Left lung (tissue), 10 donors: ENCODE measurements around the gene SMIM24. TPM values are rescaled to one million over a fixed set of nuclear protein-coding genes. Genes with fewer than 3 reads are reported as not detected.

Experiments
- ATAC-seq: fragments of 200-7000 bp; cut with Tn5 transposase; one replicate; pipeline ENCODE4 v1.9.1; 2020; ENCODE audit warnings: moderate library complexity
- DNase-seq, 4 donors: peaks; one replicate each; pipeline ENCODE4 v3.0.0-alpha.2; 2013 to 2020
- H3K27ac ChIP-seq, 2 donors: fragments of 200-600 bp; sonication (generic) in 1 of 2; one replicate each; pipeline versions ENCODE4 v1.5.0 to v1.8.0; 2020 to 2021
- H3K27me3 ChIP-seq, 2 donors: fragments of 200-600 bp; sonication (generic) in 1 of 2; one replicate each; pipeline versions ENCODE4 v1.5.0 to v1.8.0; 2020 to 2021
- H3K36me3 ChIP-seq, 2 donors: fragments of 200-600 bp; sonication (generic) in 1 of 2; one replicate each; pipeline versions ENCODE4 v1.5.0 to v1.8.0; 2020 to 2021
- H3K4me1 ChIP-seq, 2 donors: fragments of 200-600 bp; one replicate each; pipeline ENCODE4 v1.8.0; 2021
- H3K4me3 ChIP-seq, 2 donors: fragments of 200-600 bp; sonication (generic) in 1 of 2; one replicate each; pipeline versions ENCODE4 v1.5.0 to v1.8.0; 2020 to 2021; ENCODE audit warnings: mild to moderate bottlenecking in 1 of 2
- H3K9me3 ChIP-seq, 2 donors: fragments of 200-600 bp; sonication (generic) in 1 of 2; one replicate each; pipeline versions ENCODE4 v1.5.0 to v1.8.0; 2020 to 2021
- intact Hi-C, 2 donors: fragments of 100-400 bp; cut with DNase I; formaldehyde crosslinking; loops; one replicate each; pipeline versions ENCODE4 v1.11.2 to v1.14.2; 2022
- polyA plus RNA-seq, 6 donors: library from polyadenylated mRNA; unstranded; fragments of 120-200 nt; gene quantifications; one replicate each; pipeline ENCODE4 v1.2.1, GENCODE V29; 2013; ENCODE audit not compliant: insufficient read length in 6 of 6
- total RNA-seq, 2 donors: library from RNA; stranded (reverse); fragmentation: NEBNext Ultra II Directional; extraction: Animal tissue kit (Norgen Biotek cat#: 25700); gene quantifications; one replicate each; pipeline ENCODE4 v1.2.1, GENCODE V29; 2021
- TF ChIP-seq, protein P1 (sequence below), 2 donors: fragments of 200-600 bp; sonication (generic) in 1 of 2; IDR thresholded peaks; one replicate each; pipeline versions ENCODE4 v1.5.0 to v1.8.0; 2021; ENCODE audit warnings: antibody characterized with exemption in 2 of 2
- donor health status: DM: no; HTN: yes; CAD: no.
- donor health status: DM: no; HTN: no; CAD: no.

Gene SMIM24
- total and polyA plus RNA-seq, 8 donors: 0.78 to 4.6 (median 1.8) TPM; not detected in 2

DNA sequence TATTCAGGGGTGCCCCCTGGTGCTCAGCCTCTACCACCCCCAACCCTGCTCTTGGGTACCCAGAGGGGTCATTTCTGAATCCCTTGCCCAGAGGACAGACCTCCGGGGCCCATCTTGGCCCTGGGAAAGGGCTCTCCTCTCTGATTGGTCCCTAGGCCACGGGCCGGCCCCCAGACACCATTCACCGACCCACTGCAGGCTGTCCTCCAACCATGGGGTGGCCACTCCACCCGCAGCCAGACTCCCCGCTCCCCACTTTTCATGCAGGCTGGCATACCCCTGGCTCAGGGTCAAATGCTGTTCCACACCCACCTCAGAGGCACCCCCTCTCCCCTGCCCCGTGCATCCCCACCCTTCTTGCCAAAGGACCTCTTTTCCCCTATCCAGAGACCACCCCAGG lies 14.8 kb downstream of the SMIM24 start:
- H3K4me1 ChIP-seq: peaks cover 3 to 6% of the 10 kb centered on the region in 2 donors
- no peak overlapping the region for H3K4me3 ChIP-seq
- H3K36me3 ChIP-seq: peaks cover 0 to 50% of the 10 kb centered on the region in 2 donors
- no peaks in the 10 kb centered on the region for H3K9me3 ChIP-seq
- intact Hi-C loops: no loop called here
- TF ChIP-seq, protein P1, sequence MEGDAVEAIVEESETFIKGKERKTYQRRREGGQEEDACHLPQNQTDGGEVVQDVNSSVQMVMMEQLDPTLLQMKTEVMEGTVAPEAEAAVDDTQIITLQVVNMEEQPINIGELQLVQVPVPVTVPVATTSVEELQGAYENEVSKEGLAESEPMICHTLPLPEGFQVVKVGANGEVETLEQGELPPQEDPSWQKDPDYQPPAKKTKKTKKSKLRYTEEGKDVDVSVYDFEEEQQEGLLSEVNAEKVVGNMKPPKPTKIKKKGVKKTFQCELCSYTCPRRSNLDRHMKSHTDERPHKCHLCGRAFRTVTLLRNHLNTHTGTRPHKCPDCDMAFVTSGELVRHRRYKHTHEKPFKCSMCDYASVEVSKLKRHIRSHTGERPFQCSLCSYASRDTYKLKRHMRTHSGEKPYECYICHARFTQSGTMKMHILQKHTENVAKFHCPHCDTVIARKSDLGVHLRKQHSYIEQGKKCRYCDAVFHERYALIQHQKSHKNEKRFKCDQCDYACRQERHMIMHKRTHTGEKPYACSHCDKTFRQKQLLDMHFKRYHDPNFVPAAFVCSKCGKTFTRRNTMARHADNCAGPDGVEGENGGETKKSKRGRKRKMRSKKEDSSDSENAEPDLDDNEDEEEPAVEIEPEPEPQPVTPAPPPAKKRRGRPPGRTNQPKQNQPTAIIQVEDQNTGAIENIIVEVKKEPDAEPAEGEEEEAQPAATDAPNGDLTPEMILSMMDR (IDR thresholded peaks at IDR 0.05): no peak
- DNase-seq (no peak), ATAC-seq (no peak)
- no peaks in the 10 kb centered on the region for H3K27me3 ChIP-seq
- H3K27ac ChIP-seq: peak overlapping the region in 1 of 2 donors; percentile 48

DNA sequence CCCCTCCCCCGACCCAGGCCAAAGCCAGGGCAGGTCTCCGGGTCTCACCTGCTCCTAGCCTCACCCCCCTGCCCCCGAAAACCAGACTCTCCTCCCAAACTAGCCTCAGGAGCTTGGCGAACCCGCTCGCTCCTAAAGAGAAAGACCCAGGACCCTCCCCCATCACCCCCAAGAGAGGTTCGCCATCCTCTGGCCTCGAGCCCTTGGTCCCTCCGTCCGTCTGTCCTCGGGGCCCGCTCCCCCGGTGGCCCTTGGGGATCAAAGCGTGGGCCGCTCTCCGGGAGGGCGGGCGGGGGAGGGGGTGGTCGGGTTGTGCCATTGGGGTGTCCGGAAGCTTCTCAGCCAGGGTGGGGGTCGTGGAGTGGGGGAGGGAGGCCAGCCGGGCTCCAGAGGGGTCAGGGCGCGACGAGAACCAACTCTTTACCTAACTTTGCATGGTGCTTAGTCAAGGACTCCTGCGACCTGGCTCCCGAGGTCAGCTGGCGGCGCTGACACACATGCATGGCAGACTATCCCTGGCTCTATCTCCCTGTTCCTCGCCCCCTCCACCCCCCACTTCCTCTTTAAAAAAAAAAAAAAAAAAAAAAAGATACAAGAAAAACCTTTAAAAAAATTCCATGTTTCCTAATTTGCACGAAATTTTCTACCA lies 15.6 kb downstream of the SMIM24 start:
- Histone ChIP-seq H3K36me3 (peaks cover 0 to 59% of the 10 kb centered on the region in 2 donors), H3K27me3 (no peaks in the 10 kb centered on the region), H3K4me3 (no peak overlapping the region), H3K9me3 (no peaks in the 10 kb centered on the region), H3K27ac (no peak overlapping the region), H3K4me1 (peaks cover 7 to 11% of the 10 kb centered on the region in 2 donors)
- TF ChIP-seq, protein P1 (IDR thresholded peaks at IDR 0.05): no peak
- ATAC-seq: no peak
- DNase-seq: no peak
- intact Hi-C loops: no loop called here

DNA sequence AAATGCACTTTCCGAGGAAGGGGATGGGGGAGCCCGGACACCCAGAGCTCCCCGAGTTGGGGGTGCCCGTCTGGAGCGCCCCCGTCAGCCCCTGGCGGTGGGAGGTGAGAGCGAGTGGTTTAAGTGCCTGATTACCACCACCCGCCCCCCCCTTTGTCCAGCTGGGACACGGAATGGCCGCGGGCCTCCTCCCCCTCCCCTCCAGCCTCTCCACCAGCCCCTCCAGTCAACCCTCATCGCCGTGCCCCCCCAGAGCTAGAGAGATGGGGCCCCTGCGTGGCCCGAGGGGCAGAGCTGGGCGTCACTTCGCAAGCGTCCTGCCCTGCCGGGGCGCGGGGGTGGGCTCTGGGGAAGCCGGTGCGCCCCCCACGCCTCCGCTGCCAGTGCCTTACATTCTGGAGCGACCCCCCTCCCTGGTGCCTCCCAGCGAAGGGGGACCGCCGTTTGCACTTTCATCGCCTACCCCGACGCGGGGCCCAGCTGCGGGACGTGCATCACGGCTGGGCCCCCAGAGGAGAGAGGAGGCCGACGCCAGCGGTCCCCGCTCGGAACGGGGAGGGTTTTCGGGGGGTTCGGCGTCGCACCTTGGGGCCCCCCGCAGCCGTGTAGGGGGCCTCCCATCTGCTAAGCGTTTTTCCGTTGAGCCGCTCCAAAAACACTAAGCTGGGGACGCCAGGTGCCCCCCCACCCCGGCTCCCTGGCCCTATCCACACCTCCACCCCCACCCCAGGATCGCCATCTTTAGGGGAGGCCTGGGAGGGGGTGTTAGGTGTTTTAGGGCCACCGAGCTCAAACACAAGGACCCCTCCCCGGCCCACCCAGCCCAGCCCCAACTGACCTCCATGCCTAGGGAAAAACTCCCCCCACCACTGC lies 16.4 kb downstream of the SMIM24 start:
- H3K4me3 ChIP-seq: no peak overlapping the region
- H3K27me3 ChIP-seq: no peaks in the 10 kb centered on the region
- intact Hi-C loops: no loop called here
- H3K4me1 ChIP-seq: peaks cover 12 to 17% of the 10 kb centered on the region in 2 donors
- H3K36me3 ChIP-seq: peaks cover 0 to 65% of the 10 kb centered on the region in 2 donors
- no peak for ATAC-seq
- TF ChIP-seq, protein P1 (IDR thresholded peaks at IDR 0.05): no peak
- no peak for DNase-seq
- H3K27ac ChIP-seq: no peak overlapping the region
- no peaks in the 10 kb centered on the region for H3K9me3 ChIP-seq

DNA sequence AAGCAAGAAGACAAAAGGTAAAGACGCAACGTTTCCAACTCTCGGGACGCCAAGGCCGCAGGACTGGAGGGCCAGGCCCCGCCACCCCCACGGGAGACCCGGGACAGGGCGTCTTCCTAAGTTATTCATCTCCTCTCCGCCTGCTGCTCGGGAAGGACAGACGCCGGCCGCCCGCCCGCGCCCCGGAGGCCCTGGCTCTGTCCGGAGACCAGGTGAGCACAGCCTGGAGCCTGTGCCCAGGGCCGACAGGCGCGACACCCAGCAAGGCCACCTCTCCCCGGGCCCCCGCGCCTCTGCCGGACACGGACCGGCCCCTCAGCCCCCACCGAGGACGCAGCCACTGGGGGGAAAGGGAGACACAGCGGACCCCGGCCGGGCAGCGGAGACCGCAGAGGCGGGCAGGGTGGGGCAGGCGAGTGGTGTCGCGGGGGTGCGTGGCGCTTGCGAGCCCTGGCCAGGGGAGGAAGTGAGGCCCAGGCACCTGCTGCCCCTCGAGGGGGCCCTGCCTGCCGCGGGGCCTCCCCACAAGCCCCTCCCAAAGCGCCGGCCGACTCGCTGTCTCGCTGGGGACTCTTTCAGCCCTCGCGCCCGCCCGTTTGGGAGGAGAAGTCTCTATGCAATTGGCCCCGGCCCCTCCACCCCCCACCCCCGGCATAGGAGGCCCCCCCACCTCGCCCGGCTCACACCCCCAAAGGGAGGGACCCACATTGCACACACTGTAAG lies 17.2 kb downstream of the SMIM24 start:
- H3K27ac ChIP-seq: no peak overlapping the region
- H3K27me3 ChIP-seq: no peaks in the 10 kb centered on the region
- TF ChIP-seq, protein P1 (IDR thresholded peaks at IDR 0.05): no peak
- H3K4me3 ChIP-seq: no peak overlapping the region
- peaks cover 0 to 71% of the 10 kb centered on the region in 2 donors for H3K36me3 ChIP-seq
- no peaks in the 10 kb centered on the region for H3K9me3 ChIP-seq
- intact Hi-C loops: no loop called here
- peak in 1 of 4 donors; percentile 80 for DNase-seq
- no peak for ATAC-seq
- peaks cover 12 to 23% of the 10 kb centered on the region in 2 donors for H3K4me1 ChIP-seq
